Fibroblast of pulmonary artery (primary cell): ENCODE results near the gene PCDH7.
A peak's percentile ranks its signal among the peaks of the same experiment; 100 is the strongest.

Experiments
- DNase-seq: peaks from one replicate; pipeline ENCODE4 v3.0.0-alpha.2; 2010; ENCODE audit warnings: low read depth
- H3K4me3 ChIP-seq: replicated peaks from 2 replicates; pipeline ENCODE4 v1.5.1; 2011; ENCODE audit warnings: low read depth, mild to moderate bottlenecking, control low read depth, low read length, moderate library complexity
- TF ChIP-seq, protein P1 (sequence below): IDR thresholded peaks from 2 replicates; pipeline ENCODE4 v1.5.1; 2011; ENCODE audit warnings: mild to moderate bottlenecking, control low read depth, low read length, inconsistent platforms; ENCODE audit errors: missing control alignments

PCDH7 gene

DNA sequence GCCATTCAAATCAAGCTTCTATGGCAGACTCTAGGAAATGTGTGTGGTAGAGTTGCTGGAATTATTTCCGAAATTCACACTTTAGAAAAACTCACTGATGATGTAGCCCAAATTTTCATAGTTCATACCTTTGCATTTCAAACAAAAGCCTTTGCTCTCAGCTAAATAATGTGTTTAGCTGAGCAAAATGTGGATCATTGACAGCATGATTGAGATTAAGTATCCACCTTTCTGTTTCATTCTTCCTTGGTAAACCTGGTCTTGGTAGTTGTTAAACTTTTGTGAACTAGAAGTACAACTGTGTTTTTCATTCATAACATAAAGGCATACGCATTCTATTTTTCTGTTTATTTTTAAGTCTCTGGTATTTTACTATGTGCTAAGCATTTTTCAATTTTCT is 7.2 kb downstream of the PCDH7 start:
- no peak overlapping the region for H3K4me3 ChIP-seq
- DNase-seq = no peak
- TF ChIP-seq, protein P1, sequence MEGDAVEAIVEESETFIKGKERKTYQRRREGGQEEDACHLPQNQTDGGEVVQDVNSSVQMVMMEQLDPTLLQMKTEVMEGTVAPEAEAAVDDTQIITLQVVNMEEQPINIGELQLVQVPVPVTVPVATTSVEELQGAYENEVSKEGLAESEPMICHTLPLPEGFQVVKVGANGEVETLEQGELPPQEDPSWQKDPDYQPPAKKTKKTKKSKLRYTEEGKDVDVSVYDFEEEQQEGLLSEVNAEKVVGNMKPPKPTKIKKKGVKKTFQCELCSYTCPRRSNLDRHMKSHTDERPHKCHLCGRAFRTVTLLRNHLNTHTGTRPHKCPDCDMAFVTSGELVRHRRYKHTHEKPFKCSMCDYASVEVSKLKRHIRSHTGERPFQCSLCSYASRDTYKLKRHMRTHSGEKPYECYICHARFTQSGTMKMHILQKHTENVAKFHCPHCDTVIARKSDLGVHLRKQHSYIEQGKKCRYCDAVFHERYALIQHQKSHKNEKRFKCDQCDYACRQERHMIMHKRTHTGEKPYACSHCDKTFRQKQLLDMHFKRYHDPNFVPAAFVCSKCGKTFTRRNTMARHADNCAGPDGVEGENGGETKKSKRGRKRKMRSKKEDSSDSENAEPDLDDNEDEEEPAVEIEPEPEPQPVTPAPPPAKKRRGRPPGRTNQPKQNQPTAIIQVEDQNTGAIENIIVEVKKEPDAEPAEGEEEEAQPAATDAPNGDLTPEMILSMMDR = no peak

DNA sequence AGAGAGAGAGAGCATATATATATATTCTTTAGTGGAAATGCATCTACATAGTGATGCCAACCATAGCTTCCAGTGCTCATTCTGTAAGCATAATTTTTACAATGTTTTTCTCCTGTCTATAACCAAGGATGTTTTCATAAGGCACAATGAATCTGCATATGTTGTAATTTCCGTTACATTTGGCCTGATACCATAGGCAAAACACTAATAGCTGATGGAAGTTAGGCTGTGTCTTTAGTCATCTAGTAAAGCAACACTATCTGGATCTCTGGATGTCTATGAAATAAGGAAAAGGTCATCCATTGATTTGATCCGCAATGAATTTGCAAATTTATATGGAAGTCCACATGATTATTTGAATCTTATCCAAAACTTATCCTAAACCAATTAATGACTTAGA is 8.1 kb downstream of the PCDH7 start:
- peak; percentile 12 for DNase-seq

DNA sequence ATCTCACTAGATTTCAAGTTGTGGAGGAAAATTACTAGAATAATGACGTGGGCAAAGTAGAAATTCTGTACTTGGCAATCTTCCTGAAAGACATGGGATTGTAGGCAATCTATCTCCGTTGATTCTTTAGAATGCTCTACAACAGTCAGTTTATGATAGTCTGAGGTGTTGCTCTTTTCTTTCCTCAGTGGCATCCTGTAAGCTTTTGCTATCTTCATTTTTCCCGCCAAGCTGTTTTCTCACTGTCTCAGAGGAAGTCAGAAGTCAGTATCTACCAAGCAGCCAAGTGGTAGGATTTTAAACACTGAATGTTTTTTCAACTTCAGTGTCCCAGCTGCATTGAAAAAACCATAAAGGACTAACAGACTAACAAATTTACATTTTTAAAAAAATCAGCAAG is 23.7 kb downstream of the PCDH7 start:
- DNase-seq = no peak
- H3K4me3 ChIP-seq = no peak overlapping the region
- TF ChIP-seq, protein P1 = no peak

More for the DNA sequence above, 8.1 kb downstream of the PCDH7 start:
- TF ChIP-seq, protein P1 = no peak
- no peak overlapping the region for H3K4me3 ChIP-seq

DNA sequence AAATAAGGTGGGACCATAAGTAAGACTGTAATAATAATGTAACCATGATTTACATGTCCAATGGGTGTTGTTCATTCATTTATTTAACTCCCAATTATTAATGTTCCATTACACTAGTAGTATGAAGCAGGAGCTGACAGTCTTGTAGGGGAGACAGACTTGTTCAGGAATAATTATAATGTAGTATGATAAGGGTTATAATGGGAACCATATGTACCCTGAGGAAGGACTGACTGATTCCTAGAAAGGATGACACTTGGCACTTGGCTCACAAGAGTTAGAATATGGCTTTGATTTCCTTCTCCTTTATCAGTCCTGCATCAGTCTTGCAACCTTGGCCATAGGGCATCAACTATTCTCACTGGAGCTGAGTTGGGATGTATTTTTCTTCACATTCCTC is 24.2 kb downstream of the PCDH7 start:
- no peak for DNase-seq
- no peak overlapping the region for H3K4me3 ChIP-seq
- TF ChIP-seq, protein P1 = no peak

DNA sequence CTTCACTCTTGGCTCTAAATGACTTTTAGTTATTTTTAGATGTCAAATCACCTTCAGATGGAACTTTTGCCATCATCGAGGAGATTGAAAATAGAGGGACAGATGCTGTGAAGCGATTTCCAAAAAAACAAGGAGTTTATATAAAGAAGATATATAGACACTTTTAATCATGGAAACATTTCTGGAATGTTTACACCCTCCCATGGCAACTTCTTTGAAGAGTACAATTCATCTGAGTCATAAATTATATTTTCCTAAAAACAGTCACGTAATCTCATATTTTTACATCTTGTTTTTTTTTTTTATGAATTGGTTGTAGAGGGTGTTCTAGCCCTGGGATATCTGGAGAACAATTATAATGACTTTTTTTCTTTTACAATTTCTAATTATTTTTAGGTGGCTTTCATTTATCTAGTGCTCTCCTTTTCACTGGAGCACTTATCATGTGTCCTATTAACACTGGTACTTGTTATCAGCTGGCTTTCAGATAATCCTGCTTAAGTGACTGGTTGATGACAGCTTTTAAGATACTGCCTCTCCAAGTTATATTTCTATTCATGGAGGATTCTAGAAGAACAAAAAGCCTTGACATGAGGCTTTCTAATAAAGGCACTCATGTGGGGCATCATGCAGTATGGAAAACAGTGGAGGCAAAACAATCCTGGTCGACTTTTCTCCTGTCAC is 24.9 kb downstream of the PCDH7 start:
- peak; percentile 57 for DNase-seq
- no peak overlapping the region for H3K4me3 ChIP-seq
- TF ChIP-seq, protein P1 = no peak

DNA sequence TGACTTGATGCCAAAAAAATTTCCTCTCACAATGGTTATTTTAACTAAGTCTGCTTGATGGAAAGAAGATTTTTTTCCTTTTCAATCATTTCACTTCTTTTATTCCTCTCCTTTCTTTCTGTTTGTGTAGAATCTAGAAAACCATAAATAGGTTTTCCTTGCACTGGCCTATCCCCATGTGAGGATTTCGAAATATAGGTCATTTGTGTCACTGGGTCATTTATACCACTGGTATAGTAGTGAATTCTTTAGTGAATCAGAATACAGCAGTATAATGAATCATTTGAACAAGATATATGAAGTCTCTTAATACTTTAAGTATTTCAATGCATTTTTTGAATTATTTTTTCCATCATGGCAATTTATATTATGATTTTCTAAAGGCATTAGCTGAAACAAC is 26.6 kb downstream of the PCDH7 start:
- no peak for DNase-seq
- TF ChIP-seq, protein P1 = no peak
- H3K4me3 ChIP-seq = no peak overlapping the region

DNA sequence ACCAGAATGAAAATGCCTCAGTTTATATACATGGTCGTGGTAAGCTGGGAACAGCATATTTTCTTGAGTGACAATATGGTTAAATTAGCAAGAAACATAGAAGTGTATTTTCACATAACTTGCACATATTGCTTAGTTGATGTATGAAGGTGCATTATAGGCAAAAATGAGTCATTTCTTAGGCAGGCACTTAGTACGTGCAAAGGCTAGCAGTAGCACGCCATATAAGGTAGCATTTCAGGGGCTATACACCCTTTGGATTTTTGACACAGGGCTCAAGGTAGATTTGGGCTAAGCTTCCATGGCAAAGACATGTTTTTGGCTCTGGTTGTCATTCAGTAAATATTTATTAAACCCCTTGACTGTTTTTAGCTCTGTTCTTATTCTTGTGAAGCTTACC is 33.1 kb downstream of the PCDH7 start:
- TF ChIP-seq, protein P1 = no peak
- no peak overlapping the region for H3K4me3 ChIP-seq
- DNase-seq = peak; percentile 60
